ENCODE data around the gene BRCA2. TPM values are rescaled to one million over a fixed set of nuclear protein-coding genes. Genes with fewer than 3 reads are reported as not detected.

The BRCA2 gene
- total RNA-seq, 2 experiments from 2014 or later = 24.9 to 27.2 TPM

- no peak for ATAC-seq
- Mint-ChIP-seq H3K27ac (no peak overlapping the region), H3K36me3 (ENCODE audit: low read depth) (peaks cover 24% of the 10 kb centered on the region), H3K27me3 (no peaks in the 10 kb centered on the region), H3K4me3 (no peak overlapping the region), H3K9me3 (peaks cover 15% of the 10 kb centered on the region), H3K4me1 (ENCODE audit: low read depth) (peaks cover 17% of the 10 kb centered on the region)
- CTCF ChIA-PET = interaction anchor here (0.8 to 1.8 kb wide), 8 partner anchors 8 to 167 kb away, joined by 3 to 15 read pairs (median 6); partner anchors contain the start of gene N4BP2L1
- DNase-seq = no peak
- no peak for TF ChIP-seq CTCF (IDR thresholded peaks at IDR 0.05)
- intact Hi-C loops (cut with micrococcal nuclease) = no loop called here
- POLR2A ChIA-PET = interaction anchor here (1.2 kb wide), 1 partner anchor 12 kb away, joined by 3 read pairs; no protein-coding TSS in a partner anchor
Measured at GRCh38 chr13:32414580-32414979, 99.3 kb downstream of the BRCA2 start.

GRCh38 chr13:32415019-32415418 lies 99.7 kb downstream of the BRCA2 start:
- POLR2A ChIA-PET = interaction anchor here (1.2 kb wide), 1 partner anchor 11 kb away, joined by 3 read pairs; no protein-coding TSS in a partner anchor
- Mint-ChIP-seq H3K27ac (no peak overlapping the region), H3K27me3 (no peaks in the 10 kb centered on the region), H3K4me1 (ENCODE audit: low read depth) (peaks cover 14% of the 10 kb centered on the region), H3K9me3 (peaks cover 18% of the 10 kb centered on the region), H3K36me3 (ENCODE audit: low read depth) (peaks cover 28% of the 10 kb centered on the region), H3K4me3 (no peak overlapping the region)
- TF ChIP-seq CTCF (IDR thresholded peaks at IDR 0.05) = peak; percentile 26
- peak; percentile 79 for ATAC-seq
- DNase-seq = peak; percentile 49
- CTCF ChIA-PET = interaction anchor here (0.7 to 1.8 kb wide), 9 partner anchors 9 to 166 kb away, joined by 3 to 15 read pairs (median 6); partner anchors contain the start of gene N4BP2L1
- intact Hi-C loops (cut with micrococcal nuclease) = no loop called here

GRCh38 chr13:32417995-32418394 lies 102.7 kb downstream of the BRCA2 start:
- ATAC-seq (no peak), DNase-seq (no peak)
- H3K9me3 Mint-ChIP-seq = peaks cover 22% of the 10 kb centered on the region
- ChIA-PET POLR2A (no interaction called here), CTCF (no interaction called here)
- intact Hi-C loops (cut with micrococcal nuclease) = no loop called here
- no peak overlapping the region for H3K4me3 Mint-ChIP-seq
- peaks cover 20% of the 10 kb centered on the region for H3K4me1 Mint-ChIP-seq (ENCODE audit: low read depth)
- H3K27ac Mint-ChIP-seq = no peak overlapping the region
- TF ChIP-seq CTCF (IDR thresholded peaks at IDR 0.05) = no peak
- no peaks in the 10 kb centered on the region for H3K27me3 Mint-ChIP-seq
- H3K36me3 Mint-ChIP-seq (ENCODE audit: low read depth) = peaks cover 44% of the 10 kb centered on the region

DNA sequence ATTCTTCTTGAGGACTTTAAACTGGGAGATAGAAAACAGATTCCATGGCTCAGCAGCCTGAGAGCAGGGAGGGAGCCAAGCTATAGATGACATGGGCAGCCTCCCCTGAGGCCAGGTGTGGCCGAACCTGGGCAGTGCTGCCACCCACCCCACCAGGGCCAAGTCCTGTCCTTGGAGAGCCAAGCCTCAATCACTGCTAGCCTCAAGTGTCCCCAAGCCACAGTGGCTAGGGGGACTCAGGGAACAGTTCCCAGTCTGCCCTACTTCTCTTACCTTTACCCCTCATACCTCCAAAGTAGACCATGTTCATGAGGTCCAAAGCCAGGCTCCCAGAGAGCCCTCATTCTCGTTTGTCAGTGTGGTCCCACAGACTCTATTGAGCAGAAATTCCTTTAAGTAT lies 104.6 kb downstream of the BRCA2 start:
- POLR2A ChIA-PET = no interaction called here
- ATAC-seq (no peak), DNase-seq (no peak)
- TF ChIP-seq CTCF (IDR thresholded peaks at IDR 0.05) = no peak
- Mint-ChIP-seq H3K27me3 (no peaks in the 10 kb centered on the region), H3K4me3 (no peak overlapping the region), H3K27ac (no peak overlapping the region), H3K36me3 (ENCODE audit: low read depth) (peaks cover 53% of the 10 kb centered on the region), H3K4me1 (ENCODE audit: low read depth) (peaks cover 30% of the 10 kb centered on the region), H3K9me3 (peaks cover 22% of the 10 kb centered on the region)
- intact Hi-C loops (cut with micrococcal nuclease) = no loop called here
- CTCF ChIA-PET = no interaction called here

DNA sequence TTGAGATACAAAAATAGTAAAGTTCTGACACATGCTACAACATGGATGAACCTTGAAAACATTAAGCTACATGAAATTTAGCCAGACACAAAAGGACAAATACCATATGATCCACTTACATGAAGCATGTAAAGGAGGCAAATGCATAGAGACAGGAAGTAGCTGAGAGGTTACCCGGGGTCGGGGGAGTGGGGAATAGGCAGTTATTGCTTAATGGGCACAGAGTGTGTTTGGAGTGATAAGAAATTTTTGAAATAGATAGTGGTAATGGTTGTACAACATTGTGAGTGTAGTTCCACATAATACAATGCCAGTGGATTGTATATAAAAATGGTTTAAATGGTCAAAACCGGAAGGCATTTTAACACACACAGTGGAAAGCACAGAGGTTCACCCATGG lies 108.3 kb downstream of the BRCA2 start:
- H3K27ac Mint-ChIP-seq = no peak overlapping the region
- TF ChIP-seq CTCF (IDR thresholded peaks at IDR 0.05) = no peak

More for the DNA sequence above, 108.3 kb downstream of the BRCA2 start:
- POLR2A ChIA-PET = interaction anchor here (1.3 kb wide), 1 partner anchor 28 kb away, joined by 3 read pairs; no protein-coding TSS in a partner anchor
- Mint-ChIP-seq H3K27me3 (no peaks in the 10 kb centered on the region), H3K4me3 (no peak overlapping the region), H3K9me3 (peaks cover 14% of the 10 kb centered on the region), H3K4me1 (ENCODE audit: low read depth) (peaks cover 31% of the 10 kb centered on the region), H3K36me3 (ENCODE audit: low read depth) (peaks cover 58% of the 10 kb centered on the region)
- CTCF ChIA-PET = interaction anchor here (2.7 kb wide), 1 partner anchor 9 kb away, joined by 15 read pairs; no protein-coding TSS in a partner anchor
- ATAC-seq (no peak), DNase-seq (no peak)
- intact Hi-C loops (cut with micrococcal nuclease) = no loop called here

Data from activated CD8-positive, alpha-beta T cell treated with anti-CD3 and anti-CD28 coated beads for 36 hours (primary cell).